Fibroblast of skin of right quadriceps (primary cell): ENCODE results near the gene FCHSD2.
"Not testable (repeated sequence)": the region's sequence is repeated elsewhere in the genome, so short reads cannot be mapped to it uniquely, and the experiment has no call there.

Source experiments
- DNase-seq: peaks from one replicate; pipeline ENCODE4 v3.0.0-alpha.2; 2013

FCHSD2 gene

DNA sequence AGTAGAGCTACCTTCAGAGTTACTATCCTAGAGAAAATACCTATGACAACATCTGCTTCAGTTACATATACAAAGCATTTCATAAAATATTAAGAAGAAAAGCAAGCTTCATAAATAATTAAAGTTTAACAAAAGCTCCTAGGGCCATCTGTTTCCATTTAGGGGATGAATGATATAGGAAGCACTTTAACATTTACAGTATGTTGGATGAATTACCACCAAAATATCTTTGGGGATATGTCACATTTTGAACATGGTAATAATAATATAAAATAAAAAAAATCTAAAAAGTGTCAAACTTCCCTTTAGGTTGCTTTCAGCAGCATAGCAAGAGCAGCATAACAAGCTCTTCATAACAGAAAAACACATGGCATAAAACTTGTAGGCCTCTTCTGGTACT lies 223.3 kb downstream of the FCHSD2 start:
- peak; percentile 64 for DNase-seq

GRCh38 chr11:72912253-72912652 lies 229.9 kb downstream of the FCHSD2 start:
- no peak for DNase-seq

DNA sequence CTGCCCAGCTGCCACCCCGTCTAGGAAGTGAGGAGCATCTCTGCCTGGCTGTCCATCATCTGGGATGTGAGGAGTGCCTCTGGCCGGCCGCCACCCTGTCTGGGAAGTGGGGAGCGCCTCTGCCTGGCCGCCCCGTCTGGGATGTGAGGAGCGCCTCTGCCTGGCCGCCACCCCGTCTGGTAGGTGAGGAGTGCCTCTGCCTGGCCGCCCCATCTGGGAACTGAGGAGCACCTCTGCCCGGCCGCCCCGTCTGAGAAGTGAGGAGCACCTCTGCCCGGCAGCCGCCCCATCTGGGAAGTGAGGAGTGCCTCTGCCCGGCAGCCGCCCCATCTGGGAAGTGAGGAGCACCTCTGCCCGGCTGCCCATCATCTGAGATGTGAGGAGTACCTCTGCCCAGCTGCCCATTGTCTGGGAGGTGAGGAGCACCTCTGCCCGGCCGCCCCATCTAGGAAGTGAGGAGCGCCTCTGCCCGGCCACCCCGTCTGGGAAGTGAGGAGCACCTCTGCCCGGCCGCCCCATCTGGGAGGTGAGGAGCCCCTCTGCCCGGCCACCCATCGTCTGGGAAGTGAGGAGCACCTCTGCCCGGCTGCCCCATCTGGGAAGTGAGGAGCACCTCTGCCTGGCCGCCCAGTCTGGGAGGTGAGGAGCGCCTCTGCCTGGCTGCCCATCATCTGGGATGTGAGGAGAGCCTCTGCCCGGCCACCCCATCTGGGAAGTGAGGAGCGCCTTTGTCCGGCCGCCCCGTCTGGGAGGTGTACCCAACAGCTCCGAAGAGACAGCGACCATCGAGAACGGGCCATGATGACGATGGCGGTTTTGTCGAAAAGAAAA lies 232.3 kb downstream of the FCHSD2 start:
- not testable (repeated sequence) for DNase-seq

GRCh38 chr11:72908032-72908676 lies 234.0 kb downstream of the FCHSD2 start:
- DNase-seq = no peak

DNA sequence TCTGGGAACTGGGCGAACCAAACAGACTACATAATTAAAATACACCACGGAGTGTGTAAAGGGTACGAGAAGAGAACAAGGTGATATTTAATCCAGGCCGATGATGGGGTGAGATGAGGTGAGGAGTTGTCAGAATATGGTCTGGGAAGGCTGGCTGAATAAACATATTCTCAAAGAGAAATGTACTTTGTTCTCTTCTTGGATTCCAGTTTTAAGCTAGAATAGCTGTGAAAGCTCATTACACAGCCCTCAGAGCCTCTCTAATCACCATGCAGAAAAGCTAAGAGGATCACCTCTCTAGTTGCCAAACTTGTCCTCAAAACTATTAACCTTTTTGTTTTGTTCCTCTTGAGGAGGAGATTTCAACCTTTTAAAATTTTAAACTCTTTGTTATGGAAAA lies 238.1 kb downstream of the FCHSD2 start:
- no peak for DNase-seq

DNA sequence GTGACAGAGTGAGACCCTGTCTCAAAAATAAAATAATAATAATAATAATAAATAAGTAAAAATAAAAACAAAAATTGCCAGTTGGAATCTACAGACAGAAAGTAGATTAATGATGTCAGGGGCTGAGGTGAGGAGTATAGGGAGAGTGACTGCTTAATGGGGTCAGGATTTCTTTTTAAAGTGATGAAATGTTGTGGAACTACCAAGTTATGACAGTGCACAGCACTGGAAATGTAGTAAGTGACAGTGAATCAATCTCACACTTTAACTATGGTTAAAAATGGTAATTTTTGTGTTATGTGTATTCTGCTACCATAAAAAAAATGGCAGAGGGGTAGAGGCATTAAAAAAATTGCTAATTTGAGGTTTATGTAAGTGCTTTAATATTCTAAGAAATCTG lies 240.7 kb downstream of the FCHSD2 start:
- no peak for DNase-seq

DNA sequence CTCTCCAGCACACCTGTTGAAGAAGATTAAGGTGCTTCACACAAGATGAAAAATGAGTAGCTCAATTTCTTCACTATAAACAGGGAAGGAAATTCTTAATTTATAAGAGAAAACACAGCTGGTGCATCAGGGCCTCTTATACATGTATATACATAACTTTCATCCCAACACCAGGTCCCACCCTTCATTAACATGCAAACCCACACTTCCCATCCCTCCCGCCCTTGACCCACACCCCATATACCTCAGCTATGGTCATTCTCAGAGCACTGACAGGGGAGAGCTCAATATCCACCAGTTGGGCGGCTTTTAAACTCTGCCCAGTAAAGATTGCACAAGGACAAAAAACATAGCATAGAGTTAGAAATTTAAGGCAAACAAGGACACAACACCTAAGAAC lies 242.1 kb downstream of the FCHSD2 start:
- DNase-seq = no peak

DNA sequence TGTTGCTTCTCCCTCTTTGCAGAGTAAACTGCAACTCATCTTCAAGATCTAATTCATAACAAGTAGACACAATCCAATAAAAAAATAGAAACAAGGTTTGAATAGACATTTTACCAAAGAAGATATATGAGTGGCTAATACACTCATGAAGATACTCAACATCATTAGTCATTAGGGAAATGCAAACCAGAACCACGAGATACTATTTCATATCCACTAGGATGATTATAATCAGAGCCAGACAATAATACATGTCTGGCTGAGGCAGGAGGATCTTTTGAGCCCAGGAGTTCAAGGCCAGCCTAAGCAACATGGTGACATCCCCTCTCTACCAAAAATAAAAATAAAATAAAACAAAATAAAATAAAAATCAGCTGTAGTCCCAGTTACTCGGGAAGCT lies 242.9 kb downstream of the FCHSD2 start:
- peak; percentile 10 for DNase-seq

- no peak for DNase-seq
Measured at GRCh38 chr11:72897506-72897905, 244.6 kb downstream of the FCHSD2 start.

GRCh38 chr11:72896431-72896830 lies 245.7 kb downstream of the FCHSD2 start:
- DNase-seq = peak; percentile 49

DNA sequence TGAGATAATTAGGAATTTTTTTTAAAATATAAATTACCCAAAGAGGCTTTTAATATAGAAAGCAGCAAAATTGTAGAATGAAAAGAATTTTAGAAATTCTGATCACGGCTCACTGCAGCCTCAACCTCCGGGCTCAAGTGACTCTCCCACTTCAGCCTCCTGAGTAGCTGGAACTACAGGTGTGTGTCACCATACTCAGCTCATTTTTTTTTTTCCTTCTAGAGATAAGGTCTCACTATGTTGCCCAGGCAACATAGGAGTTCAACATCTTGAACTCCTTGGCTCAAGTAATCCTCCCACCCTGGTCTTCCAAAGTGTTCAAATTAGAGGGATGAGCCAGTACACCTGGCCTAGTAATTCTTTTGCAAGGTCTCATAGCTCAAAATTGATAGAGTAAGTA lies 251.2 kb downstream of the FCHSD2 start:
- DNase-seq = no peak

GRCh38 chr11:72886619-72887018 lies 255.5 kb downstream of the FCHSD2 start:
- no peak for DNase-seq

- no peak for DNase-seq
Measured at GRCh38 chr11:72885749-72886609, 256.1 kb downstream of the FCHSD2 start.

DNA sequence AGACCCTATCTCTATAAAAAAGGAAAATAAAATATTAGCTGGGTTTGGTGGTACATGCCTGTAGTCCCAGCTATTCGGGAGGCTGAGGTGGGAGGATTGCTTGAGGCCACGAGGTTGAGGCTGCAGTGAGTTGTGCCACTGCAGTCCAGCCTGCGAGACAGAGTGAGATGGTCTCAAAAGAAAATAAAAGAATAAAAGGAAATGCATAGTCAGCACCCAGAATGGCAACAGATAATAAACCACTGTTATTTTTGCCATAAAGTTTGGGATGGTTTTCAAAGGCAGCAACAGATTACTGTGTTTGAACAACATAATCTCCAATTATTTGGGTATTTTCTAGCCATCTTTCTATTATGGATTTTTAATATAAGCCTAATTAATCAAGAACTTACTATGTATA lies 266.0 kb downstream of the FCHSD2 start:
- no peak for DNase-seq

DNA sequence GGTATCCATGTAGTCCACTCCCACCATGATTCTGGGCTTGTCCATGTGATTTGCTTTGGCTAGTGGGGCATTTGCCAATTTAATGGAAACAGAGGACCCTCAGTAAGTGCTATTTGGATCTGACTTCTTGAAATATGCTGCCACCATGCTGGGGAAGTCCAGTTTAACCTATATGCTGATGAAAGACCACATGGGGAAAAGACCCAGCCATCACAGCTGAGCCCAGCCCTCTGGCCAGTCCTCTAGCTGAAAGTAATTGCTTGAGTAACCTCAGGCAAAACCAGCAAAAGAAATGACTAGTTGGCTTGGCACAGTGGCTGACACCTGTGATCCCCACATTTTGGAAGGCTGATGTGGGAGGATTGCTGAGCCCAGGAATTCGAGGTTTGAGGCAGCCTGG lies 266.4 kb downstream of the FCHSD2 start:
- DNase-seq = no peak

DNA sequence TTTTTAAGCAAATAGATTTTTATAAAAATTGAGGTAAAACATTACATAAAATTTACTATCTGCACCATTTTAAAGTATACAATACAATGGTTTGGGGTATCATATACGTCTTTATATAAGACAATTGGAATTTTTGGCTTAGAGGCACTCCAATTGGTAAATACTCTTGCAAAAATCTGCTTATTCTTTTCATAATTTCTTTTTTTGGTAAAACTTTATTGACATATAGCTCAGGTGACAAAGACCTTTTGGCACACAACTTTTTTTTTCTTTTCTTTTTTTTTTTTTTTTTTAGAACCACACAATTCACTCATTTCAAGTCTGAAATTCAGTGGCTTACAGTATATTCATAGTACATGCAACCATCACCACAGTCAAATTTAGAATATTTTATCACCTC lies 270.1 kb downstream of the FCHSD2 start:
- no peak for DNase-seq

DNA sequence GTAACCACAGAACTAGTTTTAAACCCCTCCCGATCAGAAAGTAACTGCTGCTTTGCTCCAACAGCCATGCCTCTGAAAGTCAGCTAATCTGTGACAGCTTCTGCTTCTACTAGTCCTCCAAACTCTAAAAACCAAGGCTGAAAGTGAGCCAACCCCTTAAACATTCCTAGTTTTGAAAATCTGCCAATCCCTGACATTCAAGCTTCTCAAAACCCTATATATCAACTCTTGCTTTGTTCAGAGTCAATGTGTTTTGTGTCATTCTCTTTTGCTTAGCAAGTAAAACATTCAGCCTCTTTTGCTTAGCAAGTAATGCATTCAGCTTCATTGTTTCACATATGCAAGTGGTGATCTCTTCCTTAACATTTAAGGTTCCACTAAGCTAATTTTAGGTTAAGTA lies 271.0 kb downstream of the FCHSD2 start:
- DNase-seq = peak; percentile 71

DNA sequence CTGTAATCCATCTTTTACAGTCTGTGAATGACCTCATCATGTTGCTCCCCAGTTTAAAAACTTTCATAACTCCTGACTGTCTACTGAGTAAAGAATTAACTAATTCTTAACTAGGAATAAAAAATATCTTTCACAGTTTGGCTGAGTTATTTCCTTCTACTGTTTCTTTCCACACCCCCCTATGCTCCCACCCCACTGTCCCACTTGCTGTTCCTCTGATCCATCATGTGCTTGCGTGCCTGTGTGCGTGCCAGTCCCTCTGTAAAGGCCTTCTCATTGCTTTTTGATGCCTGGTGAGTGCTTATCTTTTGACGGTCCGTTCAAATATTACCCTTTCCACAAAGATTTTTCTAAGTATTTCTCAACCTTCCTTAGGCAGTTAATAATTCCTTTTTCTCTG lies 272.3 kb downstream of the FCHSD2 start:
- no peak for DNase-seq

GRCh38 chr11:72867970-72868369 lies 274.1 kb downstream of the FCHSD2 start:
- DNase-seq = no peak

DNA sequence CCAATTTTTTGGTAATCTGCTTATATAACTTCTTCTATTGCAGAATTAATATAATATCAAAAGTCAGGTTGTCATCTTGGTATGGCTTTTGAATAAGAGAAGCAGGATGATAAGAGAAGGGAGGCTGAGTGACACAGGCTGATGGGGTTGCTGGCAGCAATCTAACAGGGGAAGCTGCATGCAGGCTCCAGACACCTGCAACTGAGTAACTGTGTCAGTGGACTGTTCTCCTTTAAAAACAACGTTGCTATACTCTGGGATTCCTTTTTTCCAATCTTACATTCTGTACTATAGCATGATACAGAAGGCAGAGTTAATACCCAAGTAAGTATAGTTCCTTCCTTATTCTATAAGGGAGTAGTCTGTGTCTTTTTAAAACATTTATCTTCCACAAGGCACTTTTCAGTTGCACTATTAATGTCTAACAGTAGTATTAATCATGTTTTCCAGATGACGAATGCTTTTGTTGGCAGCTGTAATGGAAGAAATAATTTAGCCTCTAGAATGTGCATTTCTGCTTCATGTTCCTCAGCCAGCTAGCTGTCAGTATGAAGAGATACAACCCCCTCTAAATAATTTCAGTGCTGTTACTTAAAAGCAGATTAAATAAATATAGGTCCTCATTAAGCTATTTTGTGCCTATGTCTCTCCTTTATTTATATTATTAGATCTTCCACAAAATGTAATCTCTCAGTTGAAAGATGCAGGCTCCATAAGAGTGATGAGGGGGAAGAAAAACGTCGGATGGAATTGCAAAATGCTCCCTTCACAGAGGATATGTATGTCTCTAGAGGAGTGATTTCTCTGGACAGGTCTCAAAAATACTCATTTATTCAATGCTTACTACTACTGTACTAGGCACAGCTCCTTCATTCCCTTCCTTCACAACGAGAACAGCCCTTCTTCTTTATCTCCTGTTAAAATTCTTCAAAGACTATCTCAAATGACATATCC lies 277.1 kb downstream of the FCHSD2 start:
- peak; percentile 83 for DNase-seq

- DNase-seq = no peak
Measured at GRCh38 chr11:72863916-72864315, 278.2 kb downstream of the FCHSD2 start.

- DNase-seq = no peak
Measured at GRCh38 chr11:72863091-72863490, 279.0 kb downstream of the FCHSD2 start.
